Stimulated activated CD8-positive, alpha-beta memory T cell treated with anti-CD3 and anti-CD28 coated beads, Interleukin-15, amount 100 ng/mL, for 24 hours (primary cell): ENCODE measurements around the gene TWF2.

ENCODE experiments used
- DNase-seq: peaks from one replicate; pipeline ENCODE4 v3.0.0-alpha.2; 2020; ENCODE audit warnings: low read depth

The TWF2 gene

DNA sequence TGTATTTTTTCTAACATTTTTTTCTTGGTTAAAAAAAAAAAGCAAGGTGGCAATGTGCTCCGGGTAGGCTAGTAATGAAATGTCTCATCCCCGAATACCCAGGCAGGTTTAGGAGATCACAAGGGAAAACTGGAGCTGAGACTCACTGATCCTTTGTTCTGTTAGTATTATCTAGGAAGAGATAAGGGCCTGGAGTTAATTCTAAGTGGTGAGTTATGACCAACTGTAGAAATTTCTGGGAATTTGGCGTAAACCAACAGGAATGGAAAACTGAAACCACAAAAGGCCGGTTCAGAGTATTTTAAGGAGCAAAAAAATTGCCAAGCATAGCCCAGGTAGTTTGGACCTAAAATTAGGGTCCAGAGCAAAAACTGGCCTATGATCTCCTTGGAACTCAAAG is 19.0 kb upstream of the TWF2 start:
- DNase-seq, result no peak

DNA sequence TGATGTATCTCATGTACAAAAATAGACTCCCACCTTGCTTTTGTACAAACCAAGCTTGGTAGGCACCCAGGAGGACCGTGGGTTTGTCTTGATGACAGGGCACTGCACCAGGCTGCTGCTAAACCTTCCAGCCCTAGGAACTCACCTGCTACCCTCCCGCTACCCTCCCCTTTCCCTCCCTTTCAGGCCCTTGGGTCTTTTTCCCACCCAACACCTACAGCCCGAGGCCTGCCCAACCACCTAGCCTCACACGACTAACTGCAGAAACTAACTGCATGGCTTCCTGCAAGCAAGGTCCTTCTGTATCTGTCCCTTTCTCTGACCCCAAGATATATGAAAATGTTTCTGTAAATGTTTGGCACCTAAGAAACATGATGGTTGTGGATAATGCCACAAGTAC is 17.7 kb upstream of the TWF2 start:
- DNase-seq, result no peak

DNA sequence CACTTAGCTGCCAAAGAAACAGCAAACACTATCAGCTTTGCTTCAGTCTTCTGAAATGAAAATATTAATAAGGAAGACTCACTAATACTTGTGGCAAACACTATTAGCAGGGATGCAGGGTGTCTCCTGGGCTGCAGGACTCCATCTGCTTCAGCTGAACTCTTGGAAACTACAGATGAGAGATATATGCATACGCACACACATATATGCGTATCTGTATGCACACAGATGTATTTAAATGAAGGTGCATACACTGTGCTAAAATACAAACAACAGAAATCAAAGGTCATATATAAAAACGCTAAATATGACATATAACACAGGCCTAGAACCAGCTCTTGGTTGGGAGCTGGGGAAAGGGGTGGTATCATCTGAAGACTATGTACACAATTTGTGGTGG is 17.2 kb upstream of the TWF2 start:
- no peak for DNase-seq

DNA sequence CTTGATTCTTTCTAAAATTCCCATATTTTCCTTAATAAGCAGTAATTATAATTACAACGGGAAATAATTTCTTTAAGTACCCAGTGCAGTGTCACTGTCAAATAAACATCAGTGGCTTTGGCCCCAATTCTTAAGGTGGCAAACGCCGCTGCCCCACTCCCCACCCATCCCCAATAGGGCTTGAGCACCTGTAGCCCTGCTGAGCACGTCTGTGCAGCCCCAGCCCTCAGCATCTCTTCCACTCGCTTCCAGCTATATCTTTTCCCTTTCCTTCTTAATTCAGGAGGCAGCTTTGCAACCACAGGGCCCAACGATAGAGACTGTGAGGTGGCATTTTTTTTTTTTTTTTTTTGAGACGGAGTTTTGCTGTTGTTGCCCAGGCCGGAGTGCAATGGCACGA is 15.7 kb upstream of the TWF2 start:
- DNase-seq, result no peak

DNA sequence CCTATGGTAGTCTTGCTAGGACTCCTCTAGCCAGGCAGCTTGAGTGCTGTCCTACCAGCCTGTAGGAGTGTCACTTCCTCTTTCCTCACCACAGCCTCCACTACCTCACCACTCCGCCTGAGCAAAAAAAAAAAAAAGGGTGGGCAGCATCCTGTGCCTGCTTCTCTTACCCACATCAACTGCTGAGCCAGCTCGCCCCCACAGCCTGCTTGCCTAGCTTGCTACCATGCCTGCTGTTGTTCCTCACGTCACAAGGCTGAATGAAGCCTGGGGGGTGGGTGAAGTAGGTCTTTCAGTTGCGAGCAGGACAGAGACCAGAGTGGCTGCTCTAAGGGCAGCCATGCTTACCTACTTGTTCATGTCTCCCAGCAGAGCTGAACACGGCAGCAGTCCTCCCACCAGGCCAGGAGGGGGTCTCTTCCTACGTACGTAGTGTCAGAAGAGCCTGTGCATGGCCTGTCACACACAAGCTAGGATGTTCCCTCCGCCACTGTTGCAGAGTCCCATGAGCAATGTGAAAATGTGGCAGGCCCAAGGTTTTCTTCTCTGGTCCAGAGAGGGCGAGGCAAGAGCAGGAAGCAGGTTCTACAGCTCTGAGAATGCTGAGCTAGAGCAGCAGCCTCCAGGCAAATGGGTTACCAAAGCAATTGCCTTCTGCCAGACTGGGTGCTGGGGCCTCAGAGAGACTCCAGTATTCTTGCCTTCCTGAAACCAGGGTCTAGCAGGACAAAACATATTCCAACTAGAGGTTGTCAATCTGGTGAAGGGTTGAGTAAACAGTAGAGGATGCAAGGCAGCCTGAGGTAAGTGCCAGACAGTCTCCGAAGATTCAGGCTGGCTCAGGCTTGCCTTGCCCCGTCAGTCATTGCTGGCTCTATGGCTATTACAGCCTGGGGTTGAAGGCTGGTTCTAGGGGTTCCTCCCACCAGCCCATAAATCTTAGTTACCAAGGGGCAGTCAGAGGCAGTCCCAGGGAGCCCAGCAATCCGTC is 14.7 kb upstream of the TWF2 start:
- DNase-seq, result no peak

DNA sequence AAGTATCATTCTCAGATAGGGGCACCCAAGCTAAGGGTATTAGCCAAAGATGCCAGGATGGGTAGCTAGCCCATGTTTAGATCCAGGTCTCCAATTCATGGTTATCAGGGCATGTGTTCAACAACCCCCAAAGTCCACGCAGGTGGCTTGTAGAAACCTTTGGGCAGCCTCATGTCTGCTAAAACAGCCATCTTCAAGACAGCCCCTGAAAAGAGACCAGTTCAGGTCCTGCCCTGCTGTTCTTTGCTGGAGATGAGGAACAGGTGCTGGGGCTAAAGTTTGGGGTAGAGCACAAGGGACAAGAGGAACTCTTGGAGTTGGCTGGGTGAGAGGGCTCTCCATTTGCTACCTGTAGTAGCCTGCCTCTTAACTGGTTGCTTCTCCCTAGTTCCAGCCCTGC is 11.2 kb upstream of the TWF2 start:
- no peak for DNase-seq

DNA sequence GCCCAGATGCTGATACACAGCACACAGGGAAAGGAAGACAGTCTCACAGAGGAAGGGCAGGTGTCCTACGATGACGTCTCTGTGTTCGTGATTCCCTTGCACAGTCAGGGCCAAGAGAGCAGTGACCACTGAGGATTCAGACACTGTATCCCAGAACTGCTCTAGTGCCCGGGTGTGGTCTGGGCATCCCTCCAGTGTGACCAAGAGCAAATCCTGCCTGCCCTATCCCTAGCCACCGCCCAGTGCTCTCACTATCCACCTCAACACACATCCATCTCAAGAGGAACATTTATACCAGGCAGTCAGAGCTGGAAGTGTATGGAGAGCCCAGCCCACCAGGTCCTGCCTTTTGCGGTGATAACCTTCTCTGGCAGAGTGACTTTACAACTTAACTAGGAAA is 10.7 kb upstream of the TWF2 start:
- DNase-seq, result no peak

DNA sequence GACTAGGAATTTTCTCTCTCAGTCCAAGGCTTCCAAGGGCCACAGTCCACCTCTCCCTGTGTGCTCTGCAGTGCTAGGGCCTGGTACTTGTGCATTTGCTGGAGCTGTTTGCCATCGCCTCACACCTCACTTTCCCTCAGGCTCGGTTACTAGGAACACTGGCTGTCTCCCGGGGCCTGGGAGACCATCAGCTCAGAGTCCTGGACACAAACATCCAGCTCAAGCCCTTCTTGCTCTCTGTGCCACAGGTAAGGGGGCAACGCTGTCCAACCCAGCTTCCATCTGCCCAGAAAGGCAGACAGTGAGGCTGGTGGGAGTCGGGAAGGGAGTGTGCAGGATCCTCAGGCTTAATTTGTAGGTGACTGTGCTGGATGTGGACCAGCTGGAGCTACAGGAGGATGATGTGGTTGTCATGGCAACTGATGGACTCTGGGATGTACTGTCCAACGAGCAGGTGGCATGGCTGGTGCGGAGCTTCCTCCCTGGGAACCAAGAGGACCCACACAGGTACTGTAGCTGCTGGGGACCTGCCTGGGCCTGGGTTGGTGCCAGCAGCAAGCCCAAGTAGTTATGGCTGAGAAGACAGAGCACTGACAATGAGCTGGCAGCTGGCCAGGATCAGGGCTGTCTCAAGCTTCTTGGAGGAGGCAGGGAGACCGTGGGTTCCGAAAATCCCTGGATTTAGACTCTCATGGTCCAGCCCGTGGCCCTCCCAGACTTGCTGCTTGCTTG is 10.0 kb upstream of the TWF2 start:
- DNase-seq, result no peak

DNA sequence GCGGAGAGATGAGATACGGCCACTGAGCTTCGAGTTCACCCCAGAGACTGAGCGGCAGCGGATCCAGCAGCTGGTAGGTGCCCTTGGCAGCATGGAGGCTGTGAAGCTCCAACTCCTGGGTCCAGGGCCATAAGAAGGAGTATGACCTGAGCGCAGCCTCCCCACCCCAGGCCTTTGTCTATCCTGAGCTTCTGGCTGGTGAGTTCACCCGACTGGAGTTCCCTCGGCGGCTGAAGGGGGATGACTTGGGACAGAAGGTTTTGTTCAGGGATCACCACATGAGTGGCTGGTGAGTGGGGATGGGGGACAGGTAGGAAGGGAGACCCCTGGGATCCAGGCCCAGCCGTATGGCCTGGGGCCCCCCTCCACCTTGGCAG is 9.2 kb upstream of the TWF2 start:
- no peak for DNase-seq

DNA sequence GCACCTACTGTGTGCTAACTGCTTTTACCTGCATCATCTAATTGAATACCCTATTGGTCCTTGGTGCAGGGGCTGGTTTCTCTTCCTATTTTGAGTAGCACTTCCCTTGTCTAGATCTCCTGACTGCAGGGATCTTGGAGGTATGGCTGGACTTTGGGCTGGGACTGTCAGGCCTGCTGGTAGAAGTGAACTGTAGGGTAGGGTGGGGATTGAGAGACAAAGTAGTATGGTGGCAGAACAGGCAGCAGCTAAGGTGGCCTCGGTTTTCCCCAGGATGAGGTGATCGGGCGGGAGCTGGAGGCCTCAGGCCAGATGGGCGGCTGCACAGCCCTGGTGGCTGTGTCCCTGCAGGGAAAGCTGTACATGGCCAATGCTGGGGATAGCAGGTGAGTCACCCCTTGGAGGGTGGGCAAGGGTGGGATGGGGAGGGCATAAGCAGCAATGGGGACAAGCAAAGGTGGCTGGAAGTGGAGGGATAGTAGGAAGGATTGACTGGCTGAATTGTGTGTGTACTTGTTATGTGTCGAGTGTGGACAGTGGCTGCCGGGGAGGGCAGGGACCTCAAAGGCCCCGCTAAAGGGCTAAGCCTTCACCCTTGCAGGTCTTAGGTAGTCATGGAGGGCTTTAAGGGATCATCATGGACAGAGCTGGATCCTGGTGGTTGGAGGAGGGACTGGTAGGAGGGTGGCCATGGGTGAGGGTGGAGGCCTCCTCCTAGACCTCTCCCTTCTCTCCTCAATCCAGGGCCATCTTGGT is 8.6 kb upstream of the TWF2 start:
- no peak for DNase-seq

DNA sequence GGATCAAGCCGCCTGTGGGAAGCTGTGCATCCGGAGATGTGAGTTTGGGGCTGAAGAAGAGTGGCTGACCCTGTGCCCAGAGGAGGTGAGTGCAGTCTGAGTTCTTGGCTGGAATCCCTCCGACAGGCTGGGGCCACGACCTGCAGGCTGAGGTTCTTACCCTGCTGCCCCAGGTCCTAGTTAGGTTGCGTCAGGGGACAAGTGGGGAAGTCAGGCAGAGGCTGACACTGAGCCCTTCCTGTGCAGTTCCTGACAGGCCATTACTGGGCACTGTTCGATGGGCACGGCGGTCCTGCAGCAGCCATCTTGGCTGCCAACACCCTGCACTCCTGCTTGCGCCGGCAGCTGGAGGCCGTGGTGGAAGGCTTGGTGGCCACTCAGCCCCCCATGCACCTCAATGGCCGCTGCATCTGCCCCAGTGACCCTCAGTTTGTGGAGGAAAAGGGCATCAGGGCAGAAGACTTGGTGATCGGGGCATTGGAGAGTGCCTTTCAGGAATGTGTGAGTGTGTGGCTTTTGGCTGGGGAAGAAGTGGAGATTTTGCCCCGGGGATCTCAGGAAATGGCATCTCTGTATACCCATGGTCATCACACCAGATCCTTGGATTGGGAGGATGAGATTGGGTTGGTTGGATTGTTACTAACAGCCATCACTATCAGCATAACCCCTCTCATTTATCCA is 7.9 kb upstream of the TWF2 start:
- DNase-seq, result no peak

DNA sequence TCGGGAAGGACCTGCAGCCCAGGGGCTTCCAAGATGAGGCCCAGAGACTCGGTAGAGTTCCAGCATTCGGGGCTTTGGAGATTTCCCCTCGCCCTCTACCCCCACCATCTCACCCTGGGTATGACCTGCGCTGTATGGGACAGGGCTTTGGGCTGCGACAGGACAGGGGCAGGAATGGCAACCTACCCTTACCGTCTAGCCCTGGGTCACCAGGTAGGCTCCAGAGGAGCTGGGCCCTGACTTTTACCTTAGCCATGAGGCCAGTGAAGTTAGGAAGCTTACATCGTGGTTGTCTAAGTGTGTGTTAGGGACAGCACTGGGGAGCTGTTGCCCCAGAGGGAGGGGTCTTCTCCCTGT is 7.3 kb upstream of the TWF2 start:
- no peak for DNase-seq

DNA sequence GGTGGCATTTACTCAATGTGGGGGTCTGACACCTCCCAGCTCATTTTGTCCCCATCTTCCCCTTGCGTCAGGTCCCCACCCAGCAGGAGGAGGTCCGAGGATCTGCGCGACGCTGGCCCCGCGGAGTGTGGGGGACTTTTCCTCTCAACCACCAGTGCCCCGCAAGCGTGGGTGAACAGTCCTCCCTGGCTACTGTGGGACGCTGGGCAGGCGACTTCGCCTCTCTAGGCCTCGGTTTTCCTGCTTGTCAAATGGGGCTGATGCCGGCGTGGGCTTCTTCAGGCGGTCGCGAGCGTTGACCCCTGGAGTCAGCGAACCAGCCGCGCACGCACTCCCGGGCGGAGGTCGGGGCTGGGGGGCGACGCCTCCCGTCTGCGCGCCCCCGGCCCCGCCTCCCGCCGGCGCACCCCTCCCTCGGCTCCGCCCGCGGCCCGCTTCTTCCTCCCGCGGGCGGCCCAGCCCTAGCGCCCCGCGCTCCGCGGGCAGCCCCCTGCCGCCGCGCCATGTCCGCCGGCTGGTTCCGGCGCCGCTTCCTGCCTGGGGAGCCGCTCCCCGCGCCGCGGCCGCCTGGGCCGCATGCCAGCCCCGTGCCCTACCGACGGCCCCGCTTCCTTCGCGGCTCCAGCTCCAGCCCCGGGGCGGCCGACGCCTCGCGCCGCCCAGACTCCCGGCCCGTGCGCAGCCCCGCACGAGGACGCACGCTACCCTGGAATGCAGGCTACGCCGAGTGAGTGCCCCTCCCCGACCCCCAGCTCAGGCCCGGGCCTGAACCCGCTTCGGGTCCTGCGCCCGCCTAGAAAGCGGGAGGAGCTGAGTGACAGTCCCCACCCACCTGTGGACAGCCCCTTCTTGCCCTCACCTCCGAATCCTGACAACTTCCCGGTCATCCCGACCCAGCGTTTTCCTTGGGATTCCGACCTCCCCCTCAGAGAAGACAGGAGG is 6.6 kb upstream of the TWF2 start, which contains the start of gene PPM1M:
TSS of gene PPM1M (plus strand) at position 438 of the 942 bp plus-strand sequence. CDS start at position 504, 66 bp downstream.
- no peak for DNase-seq

DNA sequence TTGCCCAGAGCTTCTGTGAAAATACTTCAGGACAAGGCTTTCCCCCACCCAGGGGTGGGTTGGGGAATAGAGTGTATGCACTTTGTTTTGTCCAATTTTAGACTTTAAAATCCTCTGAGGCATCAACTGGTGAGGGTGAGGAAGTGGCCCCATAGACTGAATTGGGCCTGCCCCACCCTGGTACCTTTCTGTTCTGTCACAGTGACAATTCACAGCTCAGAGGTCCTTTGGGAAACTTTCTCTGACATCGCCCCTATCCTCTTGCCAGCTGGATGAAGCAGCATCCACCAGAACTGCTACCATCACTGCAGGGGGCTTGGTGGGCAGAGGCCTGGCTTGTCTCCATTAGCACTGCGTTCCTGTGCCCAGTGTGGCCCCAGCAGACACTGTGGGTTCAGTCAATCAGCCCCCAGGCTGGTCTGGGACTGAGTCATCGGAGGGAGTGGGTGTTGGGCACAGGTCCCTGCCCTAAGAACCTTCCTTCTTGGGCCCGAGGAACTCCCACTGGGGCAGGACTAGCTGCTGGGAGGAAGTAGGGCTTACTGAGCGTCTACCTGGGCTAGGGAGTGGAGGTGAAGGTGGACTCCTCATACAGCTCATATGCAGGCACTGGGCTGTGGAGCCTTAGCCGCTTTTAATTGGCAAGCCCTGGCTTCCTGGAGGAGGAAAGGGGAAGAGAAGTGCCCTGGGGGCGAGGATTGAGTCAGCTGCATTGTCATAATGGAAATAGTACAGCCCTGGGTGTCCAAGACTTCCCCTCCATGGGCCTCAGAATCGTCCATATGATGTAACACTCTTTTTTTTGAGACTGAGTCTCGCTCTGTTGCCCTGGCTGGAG is 5.1 kb upstream of the TWF2 start:
- no peak for DNase-seq

DNA sequence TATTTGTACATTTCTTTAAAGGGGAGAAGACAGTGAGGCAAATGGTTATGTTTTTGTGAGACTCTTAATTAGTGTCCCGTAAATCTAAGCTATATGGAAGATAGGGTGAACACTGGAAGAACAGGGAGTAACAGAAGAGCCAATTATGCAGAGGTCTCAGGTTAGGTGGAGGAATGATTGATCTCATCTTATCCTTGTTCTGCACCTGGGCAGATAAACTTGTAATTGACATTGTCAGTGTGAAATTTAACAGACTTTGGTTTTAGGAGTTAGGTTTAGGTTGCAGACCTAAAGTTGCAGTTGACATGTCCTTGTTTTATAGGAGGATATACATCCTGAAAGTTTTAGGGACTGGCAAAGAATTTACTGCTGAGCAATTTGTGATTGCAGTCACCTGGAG is 3.1 kb upstream of the TWF2 start:
- DNase-seq, result no peak

DNA sequence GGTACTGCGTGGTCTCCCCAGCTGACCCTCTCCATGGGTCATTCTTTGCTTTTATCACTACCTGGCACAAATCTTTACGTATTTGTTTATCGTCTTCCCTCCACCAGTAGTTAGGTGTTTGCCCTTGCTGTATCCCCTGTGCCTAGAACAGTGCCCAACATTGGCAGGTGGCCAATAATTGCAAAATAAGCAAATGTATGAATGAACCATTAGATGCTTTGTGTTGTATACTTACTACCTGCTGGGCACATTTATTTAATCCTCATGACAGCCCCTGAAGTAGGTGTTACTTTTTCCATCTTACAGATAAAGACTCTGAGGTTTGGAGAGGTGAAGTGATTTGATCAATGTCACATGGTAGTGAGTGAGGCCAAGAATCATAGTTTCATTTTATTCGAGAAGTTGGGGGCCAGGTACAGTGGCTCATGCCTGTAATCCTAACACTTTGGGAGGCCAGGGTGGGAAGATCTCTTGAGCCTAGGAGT is 2.0 kb upstream of the TWF2 start:
- no peak for DNase-seq

DNA sequence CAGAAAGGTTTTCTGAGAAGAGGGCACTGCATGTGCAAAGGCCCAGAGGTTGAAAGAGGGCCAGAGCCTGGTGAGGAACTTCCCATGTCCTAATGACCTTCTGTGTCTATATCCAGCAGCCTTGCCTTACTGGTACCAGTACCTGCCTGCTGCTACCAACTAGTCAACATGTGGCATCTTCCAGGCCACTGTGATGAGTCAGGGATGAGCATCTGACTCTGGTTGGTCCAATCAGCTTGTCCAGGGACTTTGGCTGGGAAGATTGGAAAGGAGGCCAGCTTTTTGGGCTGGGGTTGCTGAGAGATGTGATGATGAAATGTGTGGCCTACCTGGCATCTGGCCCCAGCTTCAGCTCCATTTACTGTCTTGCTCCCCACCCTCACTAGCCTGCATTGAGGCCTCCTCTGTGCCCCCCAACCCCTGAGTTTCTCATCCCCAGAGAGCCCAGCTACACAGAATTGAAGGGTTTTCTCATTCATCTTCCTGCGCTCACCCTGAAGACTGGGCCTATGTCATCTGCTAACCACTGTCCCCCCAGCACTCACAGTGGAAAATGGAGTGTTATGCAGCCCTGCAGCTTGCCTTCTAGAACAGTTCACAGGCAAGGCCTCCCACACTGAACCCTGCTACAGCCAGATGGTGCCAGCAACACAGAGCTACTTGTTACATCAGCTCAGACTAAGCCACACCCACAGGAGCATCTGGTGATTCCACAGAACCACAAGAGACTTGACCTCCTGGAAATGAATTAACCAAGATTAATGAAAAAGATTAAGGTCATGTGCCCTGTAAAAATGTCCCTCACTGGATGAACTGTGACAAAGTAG is 1.3 kb upstream of the TWF2 start:
- DNase-seq, result no peak

DNA sequence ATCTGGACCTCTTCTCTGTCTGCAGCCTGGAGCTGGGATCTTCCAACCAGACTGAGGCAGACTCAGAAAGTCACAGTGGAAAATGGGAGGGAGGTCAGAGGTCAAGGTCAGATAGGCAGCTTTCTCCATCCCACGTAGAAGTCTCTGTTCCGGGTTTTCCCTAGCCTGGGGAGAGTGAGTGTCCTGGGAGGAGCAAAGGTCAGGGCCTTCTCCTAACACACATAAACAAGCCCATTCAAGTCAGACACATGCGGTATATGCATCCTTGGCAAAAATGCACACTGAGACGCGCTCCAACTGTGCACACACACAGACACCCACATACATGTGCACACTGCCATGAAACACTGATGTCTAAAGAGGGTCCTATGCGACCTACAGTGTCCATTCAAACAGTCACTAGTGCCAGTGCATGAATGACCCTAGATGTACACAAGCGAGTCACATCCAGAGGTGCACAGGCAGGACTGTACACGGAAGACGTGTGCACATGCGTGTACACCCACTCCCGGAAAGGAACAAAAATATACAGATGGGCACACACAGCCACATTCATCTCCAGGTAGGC is 681 bp downstream of the TWF2 start:
- DNase-seq, result no peak
